Measurements from ENCODE around the gene ABHD17A. TPM values are rescaled to one million over a fixed set of nuclear protein-coding genes. Genes with fewer than 3 reads are reported as not detected.

Gene ABHD17A
- total and polyA plus RNA-seq, 9 of the 15 experiments (the other 6 are each of a cell fraction or from before 2014, with no cell fraction given) = 0.04 to 135 (median 21.8) TPM; not detected in 1

DNA sequence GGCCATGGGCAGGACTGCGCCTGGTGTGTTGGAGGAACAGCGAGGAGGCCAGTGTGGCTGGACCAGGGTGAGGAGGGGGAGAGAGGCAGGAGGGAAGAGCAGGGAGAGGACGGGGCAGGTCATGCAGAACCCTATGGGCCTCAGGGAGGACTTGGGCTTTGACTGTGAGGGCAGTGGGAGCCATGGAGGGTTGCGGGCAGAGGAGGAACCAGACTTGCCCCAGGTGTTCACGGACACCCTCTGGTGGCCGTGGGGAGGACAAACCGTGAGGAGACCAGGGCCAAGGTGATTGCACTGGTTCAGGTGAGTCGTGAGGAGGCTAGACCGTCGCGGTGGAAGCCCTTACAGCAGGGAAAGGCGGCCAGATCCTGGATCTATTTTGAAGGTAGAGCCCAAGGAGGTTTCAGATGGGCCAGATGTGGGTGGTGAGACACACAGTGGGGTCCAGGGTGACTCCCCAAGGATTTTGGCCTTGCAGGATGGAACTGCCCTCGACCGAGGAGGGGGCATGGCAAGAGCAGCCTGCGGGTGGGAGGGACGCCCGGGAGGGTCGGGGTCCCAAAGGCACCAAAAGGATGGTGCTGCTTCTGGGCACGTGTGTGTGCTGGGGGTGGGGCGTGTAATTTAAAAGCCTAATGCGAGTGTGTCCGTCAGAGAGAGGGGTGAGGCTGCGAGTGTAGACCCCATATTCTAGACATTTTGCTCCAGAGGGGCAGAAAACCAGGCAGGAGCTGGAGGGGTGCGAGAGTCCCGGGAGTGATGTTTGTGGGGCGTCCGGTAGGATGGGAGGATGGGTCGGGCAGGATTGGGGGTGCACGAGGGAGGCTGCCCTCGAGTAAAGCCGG, 34.3 kb downstream of the ABHD17A start (continued):
- no peak for TF ChIP-seq ZMIZ1 (IDR thresholded peaks at IDR 0.05; ENCODE audit: low read depth in 2 of 2, low read length in 2 of 2)
- no peak for TF ChIP-seq CBX3 (IDR thresholded peaks at IDR 0.05; ENCODE audit: borderline replicate concordance in 1 of 2, low read length in 2 of 2)
- no peak for TF ChIP-seq ZNF23 (CRISPR knock-in tag; IDR thresholded peaks at IDR 0.05)
- TF ChIP-seq, protein P1, sequence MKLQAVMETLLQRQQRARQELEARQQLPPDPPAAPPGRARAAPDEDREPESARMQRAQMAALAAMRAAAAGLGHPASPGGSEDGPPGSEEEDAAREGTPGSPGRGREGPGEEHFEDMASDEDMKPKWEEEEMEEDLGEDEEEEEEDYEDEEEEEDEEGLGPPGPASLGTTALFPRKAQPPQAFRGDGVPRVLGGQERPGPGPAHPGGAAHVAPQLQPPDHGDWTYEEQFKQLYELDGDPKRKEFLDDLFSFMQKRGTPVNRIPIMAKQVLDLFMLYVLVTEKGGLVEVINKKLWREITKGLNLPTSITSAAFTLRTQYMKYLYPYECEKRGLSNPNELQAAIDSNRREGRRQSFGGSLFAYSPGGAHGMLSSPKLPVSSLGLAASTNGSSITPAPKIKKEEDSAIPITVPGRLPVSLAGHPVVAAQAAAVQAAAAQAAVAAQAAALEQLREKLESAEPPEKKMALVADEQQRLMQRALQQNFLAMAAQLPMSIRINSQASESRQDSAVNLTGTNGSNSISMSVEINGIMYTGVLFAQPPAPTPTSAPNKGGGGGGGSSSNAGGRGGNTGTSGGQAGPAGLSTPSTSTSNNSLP (IDR thresholded peaks at IDR 0.05; ENCODE audit: borderline replicate concordance, low read depth, low read length) = no peak
- no peak for TF ChIP-seq BRF1 (IDR thresholded peaks at IDR 0.05; ENCODE audit: borderline replicate concordance, extremely low read depth, insufficient read length)
- peak; percentile 80; the same call in 1 of the 2 replicates for TF ChIP-seq PTBP1 (IDR thresholded peaks at IDR 0.05; ENCODE audit: low read depth, low read length)
- TF ChIP-seq HDAC1 (IDR thresholded peaks at IDR 0.05) = 0 out of 4 replicates have a peak, but pooled peaks of 1 of the 2 experiments have one; percentile 13
- TF ChIP-seq PHF21A (IDR thresholded peaks at IDR 0.05; ENCODE audit: borderline replicate concordance, low read depth) = no peak
- TF ChIP-seq RREB1 (CRISPR knock-in tag; IDR thresholded peaks at IDR 0.05) = no peak
- TF ChIP-seq MAFK (IDR thresholded peaks at IDR 0.05; ENCODE audit: low read length) = no peak
- TF ChIP-seq, protein P2, sequence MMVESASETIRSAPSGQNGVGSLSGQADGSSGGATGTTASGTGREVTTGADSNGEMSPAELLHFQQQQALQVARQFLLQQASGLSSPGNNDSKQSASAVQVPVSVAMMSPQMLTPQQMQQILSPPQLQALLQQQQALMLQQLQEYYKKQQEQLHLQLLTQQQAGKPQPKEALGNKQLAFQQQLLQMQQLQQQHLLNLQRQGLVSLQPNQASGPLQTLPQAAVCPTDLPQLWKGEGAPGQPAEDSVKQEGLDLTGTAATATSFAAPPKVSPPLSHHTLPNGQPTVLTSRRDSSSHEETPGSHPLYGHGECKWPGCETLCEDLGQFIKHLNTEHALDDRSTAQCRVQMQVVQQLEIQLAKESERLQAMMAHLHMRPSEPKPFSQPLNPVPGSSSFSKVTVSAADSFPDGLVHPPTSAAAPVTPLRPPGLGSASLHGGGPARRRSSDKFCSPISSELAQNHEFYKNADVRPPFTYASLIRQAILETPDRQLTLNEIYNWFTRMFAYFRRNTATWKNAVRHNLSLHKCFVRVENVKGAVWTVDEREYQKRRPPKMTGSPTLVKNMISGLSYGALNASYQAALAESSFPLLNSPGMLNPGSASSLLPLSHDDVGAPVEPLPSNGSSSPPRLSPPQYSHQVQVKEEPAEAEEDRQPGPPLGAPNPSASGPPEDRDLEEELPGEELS (CRISPR knock-in tag; IDR thresholded peaks at IDR 0.05; ENCODE audit: borderline replicate concordance) = no peak
- TF ChIP-seq RAD21 (CRISPR knock-in tag; conservative IDR thresholded peaks at IDR 0.05 in 1 of 2, IDR thresholded peaks at IDR 0.05 in 1 of 2) = peak in 1 of 2 experiments; percentile 26; a peak in 1 of 4 replicates

All from K562 (cell line).